ENCODE measurements around the gene CTNNAL1. TPM values are rescaled to one million over a fixed set of nuclear protein-coding genes. Genes with fewer than 3 reads are reported as not detected.

Gene CTNNAL1
- 48.2 to 56.6 TPM (median 54.1 TPM) in 5 replicates for total RNA-seq (2022; extraction: Qiagen RNA extraction; ENCODE audit: low read depth)

DNA sequence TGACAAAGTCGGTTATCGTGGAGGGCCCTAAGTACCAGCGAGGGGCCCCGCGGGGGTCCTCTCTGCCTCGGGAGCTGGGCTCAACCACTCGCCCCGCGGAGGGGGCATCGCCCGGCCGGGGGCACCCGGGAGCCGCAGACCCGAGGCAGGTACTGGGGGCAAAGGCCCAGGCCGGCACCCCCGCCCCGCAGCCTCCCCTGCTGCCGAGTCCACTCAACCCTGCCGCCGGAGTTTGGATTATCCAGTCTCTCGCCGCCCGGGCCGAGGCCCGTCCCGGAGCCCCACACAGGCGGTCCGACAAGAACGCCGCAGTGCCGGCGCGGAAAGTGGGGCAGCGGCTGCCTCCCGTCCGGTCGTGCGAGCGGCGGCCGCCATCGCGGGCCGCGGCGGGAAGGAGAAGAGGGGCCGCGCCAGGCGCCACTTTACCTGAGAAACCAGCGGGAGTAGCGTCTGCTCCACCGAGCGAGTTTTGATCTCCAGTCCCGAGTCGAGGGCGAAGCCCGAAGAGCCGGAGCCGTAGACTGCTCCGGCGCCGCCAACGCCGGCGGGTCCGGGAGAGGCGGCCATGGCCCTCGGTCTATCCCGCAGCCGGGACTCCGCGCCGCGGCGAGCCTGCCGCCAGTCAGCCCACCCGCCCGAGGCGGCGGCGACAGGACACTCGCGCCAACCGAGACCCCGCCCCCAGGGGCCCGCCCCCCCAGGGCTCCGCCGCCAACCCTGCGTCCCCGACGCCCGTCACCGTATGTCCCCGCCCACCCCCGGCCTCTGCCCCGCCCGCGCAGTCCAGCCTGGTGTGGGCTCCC, at the start of gene CTNNAL1:
Gene CTNNAL1, minus strand, starts transcription at position 624 of the 803 bp plus-strand sequence. Its CDS starts 57 bp downstream, at position 567.

DNA sequence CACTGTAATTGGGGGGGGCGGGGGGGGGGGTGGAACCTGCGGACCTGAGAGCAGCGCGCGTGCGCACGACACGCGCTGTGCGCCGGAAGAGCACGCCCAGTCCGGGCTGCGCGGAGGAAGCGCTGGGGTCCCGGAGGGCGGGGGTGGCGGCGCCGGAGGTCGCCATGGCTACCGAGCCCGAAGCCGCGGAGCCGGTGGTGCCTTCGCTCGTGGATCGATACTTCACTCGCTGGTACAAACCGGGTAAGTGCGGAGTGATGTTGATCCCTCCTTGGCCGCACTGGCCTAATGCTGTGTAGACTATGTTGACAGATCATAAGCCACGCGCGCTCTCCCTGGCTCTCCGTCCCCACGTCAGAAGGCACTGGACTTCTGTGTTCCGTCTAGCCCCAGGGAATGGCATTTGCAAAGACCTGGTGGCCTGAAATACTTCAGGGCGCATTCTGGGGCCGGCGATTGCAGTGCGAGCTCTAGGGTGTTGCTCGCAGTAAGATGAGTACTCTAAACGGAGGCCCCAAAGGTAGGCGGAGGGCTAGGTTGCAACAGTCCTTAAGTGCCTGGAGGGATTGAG, 78.9 kb downstream of the CTNNAL1 start, which contains the start of gene ABITRAM:
Gene ABITRAM, plus strand, starts transcription at position 78 of the 571 bp plus-strand sequence. Its CDS starts 87 bp downstream, at position 165.

GRCh38 chr9:108933718-108934322, 79.5 kb downstream of the CTNNAL1 start, which contains the start of gene ELP1:
TSS of gene ELP1 (minus strand) at chr9:108934124. CDS start at chr9:108931146, 2,978 bp downstream.

Other genes starting within 250 kb of the CTNNAL1 start
- gene ACTL7B, start 157.5 kb downstream of the CTNNAL1 start, total RNA-seq (2022; extraction: Qiagen RNA extraction; ENCODE audit: low read depth), result 0.07 TPM in 1 of 5 replicates, not detected in the others
- gene ACTL7A, start 151.2 kb downstream of the CTNNAL1 start, total RNA-seq (2022; extraction: Qiagen RNA extraction; ENCODE audit: low read depth), result not detected in 5 replicates
- 18.0 to 22.4 TPM (median 20.4 TPM) in 5 replicates for gene ELP1, start 79.4 kb downstream of the CTNNAL1 start, total RNA-seq (2022; extraction: Qiagen RNA extraction; ENCODE audit: low read depth)
- gene ABITRAM, start 79.1 kb downstream of the CTNNAL1 start, total RNA-seq (2022; extraction: Qiagen RNA extraction; ENCODE audit: low read depth), result 19.3 to 23.9 TPM (median 21.8 TPM) in 5 replicates
- 38.6 to 56.5 TPM (median 50.9 TPM) in 5 replicates for gene TMEM245, start 106.4 kb upstream of the CTNNAL1 start, total RNA-seq (2022; extraction: Qiagen RNA extraction; ENCODE audit: low read depth)
- gene FRRS1L, start 153.8 kb upstream of the CTNNAL1 start, total RNA-seq (2022; extraction: Qiagen RNA extraction; ENCODE audit: low read depth), result 0.13 to 0.51 TPM (median 0.19 TPM) in 5 replicates